Mammary epithelial cell (primary cell): ENCODE data around the gene RAB11FIP4.
A peak's percentile ranks its signal among the peaks of the same experiment; 100 is the strongest.

Experiments
- EZH2 ChIP-seq: IDR thresholded peaks from 2 replicates; pipeline ENCODE4 v1.6.1; 2012; ENCODE audit warnings: low read length, inconsistent platforms, borderline replicate concordance
- TF ChIP-seq, protein P1 (sequence below), 2 donors: IDR thresholded peaks in 1 of 2; conservative IDR thresholded peaks in 1 of 2; 2 replicates each; pipeline ENCODE4 v1.5.1; 2011 to 2012; ENCODE audit warnings: inconsistent platforms in 2 of 2, low read length in 2 of 2, mild to moderate bottlenecking in 2 of 2, control low read depth in 1 of 2, low read depth in 1 of 2; ENCODE audit not compliant: insufficient read depth in 1 of 2; ENCODE audit errors: extremely low read depth in 1 of 2

GRCh38 chr17:31487648-31488263 is 96.3 kb downstream of the RAB11FIP4 start:
- TF ChIP-seq, protein P1, sequence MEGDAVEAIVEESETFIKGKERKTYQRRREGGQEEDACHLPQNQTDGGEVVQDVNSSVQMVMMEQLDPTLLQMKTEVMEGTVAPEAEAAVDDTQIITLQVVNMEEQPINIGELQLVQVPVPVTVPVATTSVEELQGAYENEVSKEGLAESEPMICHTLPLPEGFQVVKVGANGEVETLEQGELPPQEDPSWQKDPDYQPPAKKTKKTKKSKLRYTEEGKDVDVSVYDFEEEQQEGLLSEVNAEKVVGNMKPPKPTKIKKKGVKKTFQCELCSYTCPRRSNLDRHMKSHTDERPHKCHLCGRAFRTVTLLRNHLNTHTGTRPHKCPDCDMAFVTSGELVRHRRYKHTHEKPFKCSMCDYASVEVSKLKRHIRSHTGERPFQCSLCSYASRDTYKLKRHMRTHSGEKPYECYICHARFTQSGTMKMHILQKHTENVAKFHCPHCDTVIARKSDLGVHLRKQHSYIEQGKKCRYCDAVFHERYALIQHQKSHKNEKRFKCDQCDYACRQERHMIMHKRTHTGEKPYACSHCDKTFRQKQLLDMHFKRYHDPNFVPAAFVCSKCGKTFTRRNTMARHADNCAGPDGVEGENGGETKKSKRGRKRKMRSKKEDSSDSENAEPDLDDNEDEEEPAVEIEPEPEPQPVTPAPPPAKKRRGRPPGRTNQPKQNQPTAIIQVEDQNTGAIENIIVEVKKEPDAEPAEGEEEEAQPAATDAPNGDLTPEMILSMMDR (conservative IDR thresholded peaks at IDR 0.05 in 1 of 2, IDR thresholded peaks at IDR 0.05 in 1 of 2; ENCODE audit: extremely low read depth in 1 of 2, insufficient read depth in 1 of 2, low read depth in 1 of 2, low read length in 2 of 2), result peak in 1 of 2 donors; percentile 15
- TF ChIP-seq EZH2, result no peak
